ENCODE data around the gene GDPD1.

The GDPD1 gene

DNA sequence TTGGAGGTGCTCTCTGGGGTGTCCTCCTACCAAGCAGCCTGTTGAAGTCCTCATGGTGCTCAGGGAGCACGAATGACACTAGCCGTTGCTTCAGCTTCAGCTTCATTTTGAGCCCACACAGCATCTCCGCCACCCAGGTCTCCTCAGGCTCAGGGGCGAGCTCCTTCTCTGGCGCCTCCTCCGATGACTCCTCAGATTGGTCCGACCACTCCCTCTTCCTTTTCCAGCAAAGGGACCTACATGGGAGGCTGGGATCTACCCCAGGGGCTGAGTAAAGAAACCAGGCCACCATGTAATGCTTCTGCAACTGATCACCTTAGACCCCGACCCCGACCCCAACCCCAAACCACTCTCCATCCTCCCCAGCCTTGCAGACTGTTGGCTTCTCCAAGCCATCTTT lies 38.8 kb upstream of the GDPD1 start:
- TF ChIP-seq, protein P1, sequence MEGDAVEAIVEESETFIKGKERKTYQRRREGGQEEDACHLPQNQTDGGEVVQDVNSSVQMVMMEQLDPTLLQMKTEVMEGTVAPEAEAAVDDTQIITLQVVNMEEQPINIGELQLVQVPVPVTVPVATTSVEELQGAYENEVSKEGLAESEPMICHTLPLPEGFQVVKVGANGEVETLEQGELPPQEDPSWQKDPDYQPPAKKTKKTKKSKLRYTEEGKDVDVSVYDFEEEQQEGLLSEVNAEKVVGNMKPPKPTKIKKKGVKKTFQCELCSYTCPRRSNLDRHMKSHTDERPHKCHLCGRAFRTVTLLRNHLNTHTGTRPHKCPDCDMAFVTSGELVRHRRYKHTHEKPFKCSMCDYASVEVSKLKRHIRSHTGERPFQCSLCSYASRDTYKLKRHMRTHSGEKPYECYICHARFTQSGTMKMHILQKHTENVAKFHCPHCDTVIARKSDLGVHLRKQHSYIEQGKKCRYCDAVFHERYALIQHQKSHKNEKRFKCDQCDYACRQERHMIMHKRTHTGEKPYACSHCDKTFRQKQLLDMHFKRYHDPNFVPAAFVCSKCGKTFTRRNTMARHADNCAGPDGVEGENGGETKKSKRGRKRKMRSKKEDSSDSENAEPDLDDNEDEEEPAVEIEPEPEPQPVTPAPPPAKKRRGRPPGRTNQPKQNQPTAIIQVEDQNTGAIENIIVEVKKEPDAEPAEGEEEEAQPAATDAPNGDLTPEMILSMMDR (IDR thresholded peaks at IDR 0.05; ENCODE audit: control insufficient read depth, insufficient read depth, low read depth, low read length, missing control alignments) = no peak
- no peak for DNase-seq (ENCODE audit: low read depth)
- no peak overlapping the region for H3K4me3 ChIP-seq (ENCODE audit: control insufficient read depth, low read depth, low read length)

DNA sequence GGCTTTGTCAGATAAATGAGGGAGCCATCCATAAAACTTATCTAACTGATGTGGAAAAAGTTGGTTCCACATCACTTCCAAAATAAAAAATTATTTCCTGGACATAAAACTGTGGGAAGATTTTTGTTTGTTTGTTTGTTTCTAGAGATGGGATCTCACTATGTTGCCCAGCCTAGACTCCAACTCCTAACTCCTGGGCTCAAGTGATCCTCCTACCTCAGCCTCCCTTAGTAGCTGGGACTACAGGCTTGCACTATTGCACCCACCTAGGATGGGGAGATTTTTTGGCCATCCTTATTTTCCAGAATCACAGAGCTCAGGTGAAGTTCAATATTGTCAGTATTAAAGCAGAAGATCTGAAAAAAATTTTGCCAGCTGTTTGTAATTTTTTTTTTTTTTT lies 34.3 kb upstream of the GDPD1 start:
- no peak overlapping the region for H3K4me3 ChIP-seq (ENCODE audit: control insufficient read depth, low read depth, low read length)
- TF ChIP-seq, protein P1 (IDR thresholded peaks at IDR 0.05; ENCODE audit: control insufficient read depth, insufficient read depth, low read depth, low read length, missing control alignments) = no peak
- no peak for DNase-seq (ENCODE audit: low read depth)

DNA sequence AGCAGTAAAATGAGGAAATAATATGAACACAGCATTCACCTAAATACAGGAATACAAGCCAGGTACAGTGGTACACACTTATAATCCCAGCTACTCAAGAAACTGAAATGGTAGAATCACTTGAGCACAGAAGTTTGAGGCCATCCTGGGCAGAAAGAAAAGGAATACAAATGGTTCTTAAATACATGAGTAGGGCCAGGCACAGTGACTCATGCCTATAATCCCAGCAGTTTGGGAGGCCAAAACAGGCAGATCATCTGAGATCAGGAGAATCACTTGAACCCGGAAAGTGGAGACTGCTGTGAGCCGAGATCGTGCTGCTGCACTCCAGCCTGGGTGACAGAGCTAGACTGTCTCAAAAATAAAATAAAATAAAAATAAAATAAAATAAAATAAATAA lies 33.5 kb upstream of the GDPD1 start:
- TF ChIP-seq, protein P1 (IDR thresholded peaks at IDR 0.05; ENCODE audit: control insufficient read depth, insufficient read depth, low read depth, low read length, missing control alignments) = no peak
- DNase-seq (ENCODE audit: low read depth) = no peak
- no peak overlapping the region for H3K4me3 ChIP-seq (ENCODE audit: control insufficient read depth, low read depth, low read length)

DNA sequence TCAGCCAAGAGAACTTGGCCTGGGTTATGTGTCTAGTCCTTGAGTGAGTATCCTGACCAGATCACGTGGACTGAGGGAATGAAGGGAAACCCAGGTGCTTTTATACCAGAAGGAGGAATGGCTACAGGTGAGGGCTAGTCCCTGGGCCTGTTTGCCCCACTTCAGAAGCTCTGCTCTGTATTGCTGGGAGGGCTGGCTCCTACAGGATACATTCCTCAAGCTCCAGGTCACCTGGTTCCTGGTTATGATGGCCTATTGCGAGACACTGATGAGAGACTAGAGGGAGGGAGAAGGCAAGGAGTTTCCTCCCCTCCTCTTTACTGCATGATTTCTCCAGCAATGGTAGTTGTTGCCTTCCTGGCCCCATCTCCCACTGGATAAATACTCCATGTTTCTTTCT lies 29.5 kb upstream of the GDPD1 start:
- TF ChIP-seq, protein P1 (IDR thresholded peaks at IDR 0.05; ENCODE audit: control insufficient read depth, insufficient read depth, low read depth, low read length, missing control alignments) = no peak
- no peak overlapping the region for H3K4me3 ChIP-seq (ENCODE audit: control insufficient read depth, low read depth, low read length)
- no peak for DNase-seq (ENCODE audit: low read depth)

DNA sequence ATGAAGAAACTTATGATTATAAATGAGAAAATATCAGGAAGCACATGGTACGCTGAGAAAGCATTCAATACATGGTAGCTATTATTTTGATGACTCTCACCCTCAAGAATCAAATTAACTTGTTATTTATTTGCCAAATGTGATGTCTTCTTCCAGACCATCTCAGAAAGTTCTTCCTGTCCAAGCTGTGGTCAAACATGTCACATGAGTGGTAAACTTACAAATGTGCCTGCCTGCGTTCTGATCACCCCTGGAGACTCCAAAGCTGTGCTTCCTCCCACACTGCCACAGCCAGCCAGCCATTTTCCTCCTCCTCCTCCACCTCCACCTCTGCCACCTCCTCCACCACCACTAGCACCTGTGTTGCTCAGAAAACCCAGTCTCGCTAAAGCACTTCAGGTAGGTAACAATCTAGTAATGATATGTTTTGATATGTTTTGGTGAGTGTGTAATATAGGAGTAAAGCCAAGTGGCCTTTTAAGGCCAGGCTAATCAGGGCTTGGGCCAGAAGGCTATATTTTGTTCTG lies 26.9 kb upstream of the GDPD1 start:
- H3K4me3 ChIP-seq (ENCODE audit: control insufficient read depth, low read depth, low read length) = no peak overlapping the region
- TF ChIP-seq, protein P1 (IDR thresholded peaks at IDR 0.05; ENCODE audit: control insufficient read depth, insufficient read depth, low read depth, low read length, missing control alignments) = no peak
- no peak for DNase-seq (ENCODE audit: low read depth)

DNA sequence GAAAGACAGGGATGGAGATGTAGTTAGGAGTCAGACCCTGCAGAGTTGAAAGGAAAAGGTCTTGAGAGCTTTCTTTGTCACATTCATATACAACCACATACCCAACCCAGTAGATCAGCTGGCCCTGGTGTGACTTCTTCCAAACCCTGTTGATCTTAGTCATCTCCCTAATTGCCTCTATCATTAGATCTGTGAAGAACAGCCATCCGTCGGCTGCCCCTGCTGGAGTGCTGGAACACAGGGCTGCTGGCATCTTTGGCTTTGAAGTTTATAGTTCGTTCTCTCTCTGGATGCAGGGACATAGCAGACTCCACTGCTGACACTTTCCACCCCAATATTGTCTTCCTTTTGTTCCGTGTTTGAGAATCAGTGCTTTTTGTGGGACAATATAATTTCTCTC lies 20.9 kb upstream of the GDPD1 start:
- DNase-seq (ENCODE audit: low read depth) = no peak
- TF ChIP-seq, protein P1 (IDR thresholded peaks at IDR 0.05; ENCODE audit: control insufficient read depth, insufficient read depth, low read depth, low read length, missing control alignments) = no peak
- H3K4me3 ChIP-seq (ENCODE audit: control insufficient read depth, low read depth, low read length) = no peak overlapping the region

DNA sequence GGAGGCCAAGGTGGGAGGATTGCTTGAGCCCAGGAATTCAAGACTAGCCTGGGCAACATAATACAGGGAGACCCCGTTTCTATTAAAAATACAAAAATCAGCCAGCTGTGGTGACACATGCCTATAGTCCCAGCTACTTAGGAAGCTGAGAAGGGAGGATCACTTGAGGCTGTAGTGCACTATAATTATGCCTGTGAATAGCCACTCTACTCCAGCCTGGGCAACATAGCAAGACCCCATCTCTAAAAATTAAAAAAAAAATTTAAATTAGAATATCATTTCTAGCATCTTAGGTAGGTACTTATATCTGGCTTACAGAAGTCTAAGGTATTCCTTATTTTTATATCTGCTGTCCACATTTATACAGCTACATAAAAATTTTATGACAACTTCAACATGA lies 18.0 kb upstream of the GDPD1 start:
- no peak overlapping the region for H3K4me3 ChIP-seq (ENCODE audit: control insufficient read depth, low read depth, low read length)
- TF ChIP-seq, protein P1 (IDR thresholded peaks at IDR 0.05; ENCODE audit: control insufficient read depth, insufficient read depth, low read depth, low read length, missing control alignments) = no peak
- no peak for DNase-seq (ENCODE audit: low read depth)
